ENCODE measurements around the gene DGKG. TPM values are rescaled to one million over a fixed set of nuclear protein-coding genes. Genes with fewer than 3 reads are reported as not detected.

The DGKG gene
- total RNA-seq, 4 donors from 2014 or later = 14.5 to 35.1 (median 20.3) TPM

DNA sequence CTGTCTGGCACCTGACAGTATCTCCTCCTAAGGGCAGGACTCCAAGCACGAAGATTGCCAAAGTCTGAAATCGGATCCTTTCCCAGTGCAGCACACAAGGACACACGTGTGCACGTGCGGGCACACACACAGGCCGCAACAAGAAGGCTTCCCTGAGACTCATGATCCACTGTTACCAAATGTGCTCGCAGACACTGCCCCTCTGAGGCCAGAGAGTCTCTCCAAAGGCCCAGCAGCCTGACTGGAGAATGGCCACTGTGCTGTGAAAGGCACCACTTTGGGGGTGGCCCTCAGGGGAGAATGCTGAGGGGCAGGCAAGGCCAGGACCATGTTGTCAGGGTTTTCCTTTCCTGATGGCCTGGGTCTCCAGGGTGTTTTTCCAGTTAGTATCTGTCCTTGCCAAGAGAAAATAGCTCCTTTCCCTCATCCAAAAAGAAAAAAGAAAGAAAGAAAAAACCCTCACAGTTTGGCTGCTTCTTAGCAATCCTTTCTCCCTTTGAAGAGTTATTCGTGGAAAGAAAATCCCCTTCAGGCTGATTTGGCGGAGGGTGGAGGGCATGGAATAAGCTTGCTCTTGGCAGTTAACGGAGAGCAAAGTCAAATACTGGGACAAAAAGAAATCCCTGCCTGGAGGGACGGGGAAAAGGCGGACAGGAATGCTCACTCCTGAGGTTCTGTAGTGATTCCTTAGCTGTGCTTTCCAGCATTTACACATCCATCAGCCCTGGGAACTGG lies 141.0 kb downstream of the DGKG start:
- 52 to 73% methylated on average over 12 of the region's 12 CpGs for WGBS, 2 donors

DNA sequence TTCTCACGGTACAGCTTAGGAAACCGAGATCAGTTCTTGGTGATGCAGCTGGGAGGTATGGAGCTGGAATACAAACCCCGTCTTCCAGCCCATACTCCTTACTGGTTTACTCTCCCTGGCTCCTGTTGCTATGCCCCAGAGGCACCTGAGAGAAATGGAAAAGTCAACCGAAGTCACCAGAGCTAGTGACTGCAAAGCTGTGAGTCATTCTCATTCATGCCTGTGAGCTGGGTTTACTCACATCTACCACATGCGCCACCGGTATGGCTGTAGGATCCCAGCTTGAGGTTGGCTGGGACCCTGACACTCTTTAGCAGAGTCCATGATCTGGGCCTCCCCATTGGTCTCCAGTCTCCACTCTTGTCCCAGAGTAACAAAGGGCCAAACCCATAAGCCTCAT lies 141.7 kb downstream of the DGKG start:
- no peak overlapping the region for H3K27ac ChIP-seq
- H3K9me3 ChIP-seq = no peaks in the 10 kb centered on the region
- no peaks in the 10 kb centered on the region for H3K27me3 ChIP-seq
- H3K4me1 ChIP-seq = no peaks in the 10 kb centered on the region
- no peak for TF ChIP-seq POLR2A (IDR thresholded peaks at IDR 0.05)
- TF ChIP-seq, protein P1, sequence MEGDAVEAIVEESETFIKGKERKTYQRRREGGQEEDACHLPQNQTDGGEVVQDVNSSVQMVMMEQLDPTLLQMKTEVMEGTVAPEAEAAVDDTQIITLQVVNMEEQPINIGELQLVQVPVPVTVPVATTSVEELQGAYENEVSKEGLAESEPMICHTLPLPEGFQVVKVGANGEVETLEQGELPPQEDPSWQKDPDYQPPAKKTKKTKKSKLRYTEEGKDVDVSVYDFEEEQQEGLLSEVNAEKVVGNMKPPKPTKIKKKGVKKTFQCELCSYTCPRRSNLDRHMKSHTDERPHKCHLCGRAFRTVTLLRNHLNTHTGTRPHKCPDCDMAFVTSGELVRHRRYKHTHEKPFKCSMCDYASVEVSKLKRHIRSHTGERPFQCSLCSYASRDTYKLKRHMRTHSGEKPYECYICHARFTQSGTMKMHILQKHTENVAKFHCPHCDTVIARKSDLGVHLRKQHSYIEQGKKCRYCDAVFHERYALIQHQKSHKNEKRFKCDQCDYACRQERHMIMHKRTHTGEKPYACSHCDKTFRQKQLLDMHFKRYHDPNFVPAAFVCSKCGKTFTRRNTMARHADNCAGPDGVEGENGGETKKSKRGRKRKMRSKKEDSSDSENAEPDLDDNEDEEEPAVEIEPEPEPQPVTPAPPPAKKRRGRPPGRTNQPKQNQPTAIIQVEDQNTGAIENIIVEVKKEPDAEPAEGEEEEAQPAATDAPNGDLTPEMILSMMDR (IDR thresholded peaks at IDR 0.05) = no peak
- H3K4me3 ChIP-seq (replicated peaks in 1 of 3) = no peak overlapping the region
- WGBS, 2 donors = 89 to 93% methylated on average over 5 to 6 of the region's 6 CpGs
- no peak for DNase-seq
- H3K36me3 ChIP-seq = no peaks in the 10 kb centered on the region
- intact Hi-C loops (cut with DNase I) = no loop called here

More for the DNA sequence above, 141.0 kb downstream of the DGKG start:
- no peak overlapping the region for H3K4me3 ChIP-seq (replicated peaks in 1 of 3)
- intact Hi-C loops (cut with DNase I) = no loop called here
- H3K9me3 ChIP-seq = no peaks in the 10 kb centered on the region
- no peaks in the 10 kb centered on the region for H3K4me1 ChIP-seq
- H3K27ac ChIP-seq = no peak overlapping the region
- no peaks in the 10 kb centered on the region for H3K27me3 ChIP-seq
- DNase-seq = no peak
- TF ChIP-seq, protein P1 (IDR thresholded peaks at IDR 0.05) = no peak
- TF ChIP-seq POLR2A (IDR thresholded peaks at IDR 0.05) = no peak
- H3K36me3 ChIP-seq = no peaks in the 10 kb centered on the region

DNA sequence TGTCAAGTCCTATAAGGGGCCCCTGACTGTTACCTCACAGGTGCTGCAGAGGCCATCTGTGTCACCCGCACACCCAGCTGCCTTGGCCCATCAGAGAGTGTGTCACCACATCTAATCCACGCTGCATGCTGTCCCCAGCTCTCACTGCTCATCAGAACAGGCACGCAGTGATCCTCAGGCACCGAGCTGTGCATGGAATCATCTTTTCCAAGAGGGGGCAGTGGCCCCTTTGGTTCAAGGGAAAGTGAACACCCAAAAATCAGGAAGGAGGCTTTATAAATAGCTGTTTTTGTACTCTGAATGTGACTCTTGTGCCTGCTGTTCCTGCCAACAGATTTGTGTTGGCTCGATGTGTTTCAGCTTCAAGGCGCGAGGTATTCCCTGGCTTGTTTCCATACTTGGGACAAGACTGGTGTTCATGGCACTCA lies 142.8 kb downstream of the DGKG start:
- H3K9me3 ChIP-seq = no peaks in the 10 kb centered on the region
- no peaks in the 10 kb centered on the region for H3K36me3 ChIP-seq
- DNase-seq = no peak
- intact Hi-C loops (cut with DNase I) = no loop called here
- TF ChIP-seq, protein P1 (IDR thresholded peaks at IDR 0.05) = no peak
- TF ChIP-seq POLR2A (IDR thresholded peaks at IDR 0.05) = no peak
- no peak overlapping the region for H3K27ac ChIP-seq
- no peaks in the 10 kb centered on the region for H3K27me3 ChIP-seq
- H3K4me1 ChIP-seq = no peaks in the 10 kb centered on the region
- WGBS, 2 donors = 74 to 82% methylated on average over 7 of the region's 7 CpGs
- no peak overlapping the region for H3K4me3 ChIP-seq (replicated peaks in 1 of 3)

DNA sequence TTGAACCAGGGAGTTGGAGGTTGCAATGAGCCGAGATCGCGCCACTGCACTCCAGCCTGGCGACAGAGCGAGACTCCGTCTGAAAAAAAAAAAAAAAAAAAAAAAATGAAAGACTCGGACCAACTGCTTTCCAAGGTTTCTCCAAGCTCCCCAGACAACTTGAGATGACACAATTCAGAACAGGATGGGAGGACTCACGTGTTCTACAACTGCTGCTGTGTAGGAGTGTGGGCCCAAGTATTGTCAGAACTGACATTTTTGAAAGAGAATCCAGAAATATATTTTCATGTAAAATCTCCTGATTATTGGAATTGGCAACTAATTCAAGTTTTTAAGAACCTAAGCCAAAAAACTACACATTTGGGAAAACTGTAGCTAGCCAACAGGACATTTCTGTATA lies 143.6 kb downstream of the DGKG start:
- H3K4me3 ChIP-seq (replicated peaks in 1 of 3) = no peak overlapping the region
- no peak overlapping the region for H3K27ac ChIP-seq
- no peaks in the 10 kb centered on the region for H3K36me3 ChIP-seq
- whole genome bisulfite sequencing, 2 donors = 92 to 96% methylated on average over 8 of the region's 8 CpGs
- no peaks in the 10 kb centered on the region for H3K4me1 ChIP-seq
- no peaks in the 10 kb centered on the region for H3K9me3 ChIP-seq
- DNase-seq = no peak
- H3K27me3 ChIP-seq = no peaks in the 10 kb centered on the region
- no peak for TF ChIP-seq POLR2A (IDR thresholded peaks at IDR 0.05)
- TF ChIP-seq, protein P1 (IDR thresholded peaks at IDR 0.05) = no peak
- intact Hi-C loops (cut with DNase I) = no loop called here

DNA sequence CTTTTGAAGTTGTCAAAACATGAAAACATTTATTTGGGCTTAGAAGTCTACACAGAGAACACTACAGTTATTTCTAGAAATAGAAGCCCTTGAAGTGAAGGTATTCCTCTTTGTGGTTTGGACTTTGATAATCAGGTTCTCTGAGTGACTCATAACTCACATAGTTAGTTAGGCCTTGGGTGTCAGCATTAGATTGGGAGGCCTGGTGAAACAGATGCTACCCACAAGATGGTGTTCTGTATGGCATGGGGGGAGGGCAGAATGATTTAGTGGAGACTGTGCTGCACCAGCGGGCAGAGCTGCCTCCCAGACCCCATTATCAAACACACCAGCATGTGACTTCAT lies 144.2 kb downstream of the DGKG start:
- Histone ChIP-seq H3K9me3 (no peaks in the 10 kb centered on the region), H3K36me3 (no peaks in the 10 kb centered on the region), H3K4me3 (replicated peaks in 1 of 3) (no peak overlapping the region), H3K27ac (no peak overlapping the region), H3K27me3 (no peaks in the 10 kb centered on the region), H3K4me1 (no peaks in the 10 kb centered on the region)
- 67 to 93% methylated on average over 1 of the region's 1 CpG for WGBS, 2 donors
- DNase-seq = no peak
- TF ChIP-seq, protein P1 (IDR thresholded peaks at IDR 0.05) = no peak
- no peak for TF ChIP-seq POLR2A (IDR thresholded peaks at IDR 0.05)
- intact Hi-C loops (cut with DNase I) = no loop called here
